Rectal smooth muscle tissue (tissue), 1 donor: Measurements from ENCODE around the gene PLPP3.

Experiments
- H3K27ac ChIP-seq: one replicate; pipeline ENCODE4 v1.7.0; 2013; ENCODE audit warnings: low read depth, low read length, inconsistent platforms
- H3K27me3 ChIP-seq: one replicate; pipeline ENCODE4 v1.7.0; 2013; ENCODE audit warnings: low read length; ENCODE audit not compliant: control insufficient read depth, insufficient read depth
- H3K36me3 ChIP-seq: one replicate; pipeline ENCODE4 v1.7.0; 2013; ENCODE audit warnings: low read length; ENCODE audit not compliant: control insufficient read depth, insufficient read depth
- H3K4me1 ChIP-seq: one replicate; pipeline ENCODE4 v1.7.0; 2013; ENCODE audit warnings: low read length; ENCODE audit not compliant: control insufficient read depth, insufficient read depth
- H3K4me3 ChIP-seq: one replicate; pipeline ENCODE4 v1.7.0; 2013; ENCODE audit warnings: low read length
- H3K9ac ChIP-seq: one replicate; pipeline ENCODE4 v1.7.0; 2013; ENCODE audit warnings: low read length

The PLPP3 gene

GRCh38 chr1:56539520-56539931 lies 39.8 kb downstream of the PLPP3 start:
- no peak overlapping the region for H3K27ac ChIP-seq
- no peak overlapping the region for H3K9ac ChIP-seq
- H3K4me1 ChIP-seq, result peaks cover 22% of the 10 kb centered on the region
- no peak overlapping the region for H3K4me3 ChIP-seq
- H3K36me3 ChIP-seq, result no peaks in the 10 kb centered on the region
- H3K27me3 ChIP-seq, result no peaks in the 10 kb centered on the region

- Histone ChIP-seq H3K9ac (no peak overlapping the region), H3K27ac (no peak overlapping the region), H3K27me3 (no peaks in the 10 kb centered on the region), H3K4me1 (peaks cover 22% of the 10 kb centered on the region), H3K36me3 (no peaks in the 10 kb centered on the region), H3K4me3 (no peak overlapping the region)
These were observed 40.8 kb downstream of the PLPP3 start for GRCh38 chr1:56538532-56538931.

DNA sequence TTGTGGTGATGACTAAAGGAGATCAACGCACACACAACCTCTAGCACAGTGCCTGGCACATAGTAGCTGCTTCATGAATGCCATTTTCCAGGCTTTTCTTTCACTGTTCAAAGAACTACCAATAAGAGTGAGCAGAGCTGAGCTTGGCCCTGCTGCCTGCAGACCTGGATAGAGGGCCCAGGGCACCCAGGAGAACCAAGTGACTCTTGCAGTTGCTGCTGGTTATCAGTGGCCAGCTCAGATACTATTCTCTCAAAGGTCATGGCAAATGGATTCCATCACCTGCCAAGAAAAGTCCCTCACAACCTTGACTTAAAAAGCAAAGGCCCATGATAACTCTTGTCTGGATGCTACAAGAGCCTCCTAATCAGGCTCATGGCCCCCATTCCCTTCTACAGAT lies 41.7 kb downstream of the PLPP3 start:
- H3K27me3 ChIP-seq, result no peaks in the 10 kb centered on the region
- no peak overlapping the region for H3K9ac ChIP-seq
- no peak overlapping the region for H3K27ac ChIP-seq
- H3K36me3 ChIP-seq, result no peaks in the 10 kb centered on the region
- no peak overlapping the region for H3K4me3 ChIP-seq
- peaks cover 22% of the 10 kb centered on the region for H3K4me1 ChIP-seq

- H3K27ac ChIP-seq, result no peak overlapping the region
- H3K27me3 ChIP-seq, result no peaks in the 10 kb centered on the region
- no peaks in the 10 kb centered on the region for H3K36me3 ChIP-seq
- peaks cover 16% of the 10 kb centered on the region for H3K4me1 ChIP-seq
- H3K4me3 ChIP-seq, result no peak overlapping the region
- no peak overlapping the region for H3K9ac ChIP-seq
These were observed 43.4 kb downstream of the PLPP3 start for GRCh38 chr1:56535939-56536338.

DNA sequence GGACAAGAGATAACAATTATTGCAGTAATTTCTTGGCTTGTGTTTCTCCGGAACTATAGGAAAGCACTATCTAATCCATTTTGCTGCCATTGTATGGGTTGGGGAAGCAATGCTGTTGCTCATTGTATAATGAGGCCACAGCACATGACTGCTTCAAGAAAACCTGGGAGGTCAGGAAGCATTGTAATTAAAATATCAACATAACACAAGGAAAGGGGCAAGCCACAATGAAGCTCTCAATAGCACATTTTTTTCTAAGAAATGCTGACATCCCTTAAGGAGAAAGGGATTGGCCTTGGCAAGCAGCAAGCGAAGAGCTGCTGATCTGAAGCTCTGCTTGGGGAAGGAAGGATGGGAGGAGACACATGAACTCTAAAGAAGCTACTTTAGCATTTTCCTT lies 44.0 kb downstream of the PLPP3 start:
- no peaks in the 10 kb centered on the region for H3K27me3 ChIP-seq
- H3K4me3 ChIP-seq, result no peak overlapping the region
- peaks cover 11% of the 10 kb centered on the region for H3K4me1 ChIP-seq
- H3K36me3 ChIP-seq, result no peaks in the 10 kb centered on the region
- no peak overlapping the region for H3K9ac ChIP-seq
- no peak overlapping the region for H3K27ac ChIP-seq

GRCh38 chr1:56534130-56534651 lies 45.2 kb downstream of the PLPP3 start:
- Histone ChIP-seq H3K4me1 (peaks cover under 1% of the 10 kb centered on the region), H3K36me3 (no peaks in the 10 kb centered on the region), H3K27me3 (no peaks in the 10 kb centered on the region), H3K9ac (no peak overlapping the region), H3K27ac (no peak overlapping the region), H3K4me3 (no peak overlapping the region)

DNA sequence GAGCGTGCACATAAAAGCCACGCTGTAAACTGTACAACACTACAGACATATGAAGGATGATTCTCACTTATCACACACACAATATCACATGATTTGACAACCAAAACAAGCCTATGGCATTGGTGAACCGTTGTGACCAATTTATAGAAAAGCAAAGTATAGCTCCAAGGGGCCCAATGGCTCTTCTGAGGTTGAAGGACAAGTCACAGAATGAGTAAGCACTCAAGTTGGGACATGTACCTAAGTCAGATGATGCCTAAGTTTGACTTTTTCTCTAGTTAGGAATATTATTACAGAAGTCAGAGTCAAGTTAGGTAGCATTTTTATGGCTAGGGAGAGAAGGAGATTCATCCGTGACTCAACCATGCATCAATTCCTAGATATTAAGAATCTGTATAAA lies 45.7 kb downstream of the PLPP3 start:
- Histone ChIP-seq H3K27ac (no peak overlapping the region), H3K4me3 (no peak overlapping the region), H3K27me3 (no peaks in the 10 kb centered on the region), H3K9ac (no peak overlapping the region), H3K4me1 (peaks cover 6% of the 10 kb centered on the region), H3K36me3 (no peaks in the 10 kb centered on the region)

GRCh38 chr1:56533197-56533596 lies 46.2 kb downstream of the PLPP3 start:
- Histone ChIP-seq H3K9ac (no peak overlapping the region), H3K4me3 (no peak overlapping the region), H3K27me3 (no peaks in the 10 kb centered on the region), H3K27ac (no peak overlapping the region), H3K36me3 (no peaks in the 10 kb centered on the region), H3K4me1 (peaks cover 8% of the 10 kb centered on the region)

- H3K9ac ChIP-seq, result no peak overlapping the region
- no peak overlapping the region for H3K27ac ChIP-seq
- no peaks in the 10 kb centered on the region for H3K27me3 ChIP-seq
- H3K4me1 ChIP-seq, result peaks cover 17% of the 10 kb centered on the region
- H3K4me3 ChIP-seq, result no peak overlapping the region
- no peaks in the 10 kb centered on the region for H3K36me3 ChIP-seq
These were observed 47.0 kb downstream of the PLPP3 start for GRCh38 chr1:56532350-56532683.

- Histone ChIP-seq H3K27ac (no peak overlapping the region), H3K4me3 (no peak overlapping the region), H3K36me3 (no peaks in the 10 kb centered on the region), H3K9ac (no peak overlapping the region), H3K4me1 (peaks cover 17% of the 10 kb centered on the region), H3K27me3 (no peaks in the 10 kb centered on the region)
These were observed 47.6 kb downstream of the PLPP3 start for GRCh38 chr1:56531624-56532349.

GRCh38 chr1:56529801-56530200 lies 49.6 kb downstream of the PLPP3 start:
- Histone ChIP-seq H3K27ac (no peak overlapping the region), H3K9ac (no peak overlapping the region), H3K27me3 (no peaks in the 10 kb centered on the region), H3K4me3 (no peak overlapping the region), H3K4me1 (peaks cover 17% of the 10 kb centered on the region), H3K36me3 (no peaks in the 10 kb centered on the region)

DNA sequence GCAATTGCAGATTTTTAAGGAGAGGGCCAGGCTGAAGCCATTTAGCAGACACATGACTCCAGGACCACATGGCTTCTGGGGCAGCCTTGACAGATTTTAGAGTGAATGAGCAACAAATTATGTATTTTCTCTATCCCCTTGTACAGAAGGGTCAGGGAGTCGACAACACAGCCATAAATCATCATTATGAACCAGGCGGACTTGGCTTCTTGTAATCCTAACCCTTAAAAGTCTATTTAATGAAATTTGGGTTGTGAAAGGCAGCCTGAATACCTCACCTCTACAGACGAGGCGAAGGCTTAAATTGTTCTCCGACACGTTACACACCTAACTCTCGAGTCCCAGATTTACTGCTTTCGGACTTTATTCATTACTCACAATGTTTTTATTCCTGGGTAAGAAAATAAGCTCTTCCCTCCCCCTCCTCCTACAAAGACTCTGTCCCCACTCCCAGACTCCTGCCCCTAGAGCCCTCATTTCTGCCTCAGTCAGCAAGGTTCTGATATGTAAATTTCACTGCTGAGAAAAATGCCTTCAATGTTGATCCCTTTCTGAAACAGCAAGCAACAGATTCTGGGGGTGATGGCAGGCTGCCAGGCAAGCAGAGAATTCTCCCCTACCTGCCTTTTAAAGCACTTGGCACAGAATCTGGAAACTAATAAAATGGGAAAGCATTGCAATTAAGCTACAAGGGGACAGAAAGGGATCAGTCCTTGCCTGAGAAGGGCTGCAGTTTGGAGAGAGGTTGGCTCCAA lies 51.6 kb downstream of the PLPP3 start:
- no peak overlapping the region for H3K9ac ChIP-seq
- H3K36me3 ChIP-seq, result peaks cover 8% of the 10 kb centered on the region
- peaks cover 17% of the 10 kb centered on the region for H3K4me1 ChIP-seq
- no peak overlapping the region for H3K27ac ChIP-seq
- no peaks in the 10 kb centered on the region for H3K27me3 ChIP-seq
- H3K4me3 ChIP-seq, result no peak overlapping the region
